Measurements from ENCODE around the gene EPO. TPM values are rescaled to one million over a fixed set of nuclear protein-coding genes. Genes with fewer than 3 reads are reported as not detected.
A peak's percentile ranks its signal among the peaks of the same experiment; 100 is the strongest.

Gene EPO
- total and polyA plus RNA-seq, 2 of the 8 experiments (the other 6 are each of a cell fraction or from before 2014, with no cell fraction given), result 0.42 to 0.95 TPM

GRCh38 chr7:100722480-100723212, 2.4 kb downstream of the EPO start:
- ChIA-PET POLR2A (ENCODE audit: partially characterized antibody) (interaction anchor here (1.5 to 3.1 kb wide), 6 partner anchors 12 to 153 kb away, joined by 3 to 12 read pairs (median 6); partner anchors contain the start of gene POP7), CTCF (ENCODE audit: partially characterized antibody) (interaction anchor here (0.6 to 16.4 kb wide), 12 partner anchors 10 to 459 kb away, joined by 3 to 197 read pairs (median 4); partner anchors contain the start of gene POP7)
- no peak for TF ChIP-seq CTCF (IDR thresholded peaks at IDR 0.05; ENCODE audit: control extremely low read depth in 1 of 3, insufficient read depth in 1 of 3, low read depth in 1 of 3, low read length in 3 of 3)
- no peak for TF ChIP-seq RNF2 (IDR thresholded peaks at IDR 0.05; ENCODE audit: borderline replicate concordance, low read depth, low read length, missing control alignments, poor library complexity, severe bottlenecking)
- no peak for TF ChIP-seq SIX5 (IDR thresholded peaks at IDR 0.05; ENCODE audit: low read depth, low read length)
- TF ChIP-seq USF2 (IDR thresholded peaks at IDR 0.05; ENCODE audit: low read length), result no peak
- no peak for TF ChIP-seq SIRT6 (IDR thresholded peaks at IDR 0.05; ENCODE audit: low read length)
- TF ChIP-seq GABPA (IDR thresholded peaks at IDR 0.05; ENCODE audit: borderline replicate concordance, insufficient read depth, low read length), result no peak
- no peak for TF ChIP-seq SP1 (IDR thresholded peaks at IDR 0.05; ENCODE audit: low read depth, low read length)

More at GRCh38 chr7:100722480-100723212, 2.4 kb downstream of the EPO start:
- Histone ChIP-seq H3K23me2 (ENCODE audit: low read depth, low read length) (peaks cover 8% of the 10 kb centered on the region; the same call in 1 of the 2 replicates), H3K18ac (ENCODE audit: extremely low read depth, low read length) (no peak overlapping the region), H3K23ac (ENCODE audit: insufficient read length) (no peak overlapping the region), H2BK20ac (ENCODE audit: low read length) (no peak overlapping the region), H3K36me3 (ENCODE audit: control insufficient read depth in 2 of 4, insufficient read depth in 4 of 4, low read length in 3 of 4) (no peaks in the 10 kb centered on the region), H3K56ac (replicated peaks; ENCODE audit: insufficient read length, low read depth, low read length) (no peak overlapping the region), H2BK120ac (replicated peaks; ENCODE audit: low read depth, low read length) (no peak overlapping the region), H4K5ac (ENCODE audit: insufficient read length, low read depth, low read length) (no peak overlapping the region), H2BK12ac (ENCODE audit: low read depth, low read length) (0 out of 2 replicates have a peak overlapping the region, but pooled peaks have one; percentile 39), H3K4me2 (ENCODE audit: insufficient read depth in 1 of 2, low read depth in 2 of 2, low read length in 2 of 2) (no peak overlapping the region), H3K27me3 (replicated peaks in 1 of 4; ENCODE audit: control insufficient read depth in 3 of 4, extremely low read depth in 1 of 4, insufficient read depth in 3 of 4, low read length in 3 of 4) (peaks cover 7 to 26% (median 26%) of the 10 kb centered on the region in 4 experiments), H3K79me2 (ENCODE audit: control insufficient read depth in 1 of 2, insufficient read depth in 2 of 2, low read length in 2 of 2) (no peaks in the 10 kb centered on the region), H2AFZ (ENCODE audit: low read length) (no peak overlapping the region), H2BK15ac (ENCODE audit: low read length) (0 out of 2 replicates have a peak overlapping the region, but pooled peaks have one; percentile 61), H3K4ac (replicated peaks; ENCODE audit: insufficient read length, low read depth, low read length) (no peak overlapping the region), H3K14ac (ENCODE audit: insufficient read length) (no peak overlapping the region), H2BK5ac (ENCODE audit: low read depth, low read length) (no peak overlapping the region), H4K8ac (ENCODE audit: extremely low read depth, insufficient read depth, low read length) (no peak overlapping the region), H3K79me1 (ENCODE audit: low read depth, low read length) (no peaks in the 10 kb centered on the region), H3K9ac (replicated peaks in 1 of 4; ENCODE audit: extremely low read depth in 1 of 4, low read depth in 3 of 4, low read length in 3 of 4) (no peak overlapping the region), H3K4me1 (replicated peaks in 1 of 4; ENCODE audit: control insufficient read depth in 3 of 4, insufficient read depth in 4 of 4, low read length in 3 of 4) (peaks cover 0 to 5% (median 2%) of the 10 kb centered on the region in 4 experiments; a peak in 5 of 7 replicates), H4K91ac (replicated peaks; ENCODE audit: insufficient read length, low read length) (no peak overlapping the region), H4K20me1 (replicated peaks in 1 of 2; ENCODE audit: control insufficient read depth in 1 of 2, insufficient read depth in 2 of 2, low read length in 2 of 2) (no peaks in the 10 kb centered on the region), H3K4me3 (ENCODE audit: extremely low read depth in 1 of 4, insufficient read depth in 2 of 4, low read depth in 3 of 4, low read length in 4 of 4) (no peak overlapping the region), H3K27ac (ENCODE audit: low read depth, low read length) (no peak overlapping the region), H2AK5ac (ENCODE audit: low read depth, low read length) (no peak overlapping the region), H3K9me3 (ENCODE audit: insufficient read depth in 2 of 2, low read depth in 1 of 2, low read length in 1 of 2) (no peaks in the 10 kb centered on the region)
- 82% methylated on average over 17 of the region's 17 CpGs; no CpG with 5 or more reads in 1 of the 2 experiments for WGBS, 2 experiments (ENCODE audit: extremely low coverage in 1 of 2, insufficient coverage in 1 of 2, insufficient read length in 1 of 2, insufficient replicate concordance in 2 of 2, low coverage in 1 of 2, low lambda C conversion rate in 2 of 2, missing lambda C conversion rate in 1 of 2)
- FAIRE-seq (no peak), DNase-seq (ENCODE audit: low read depth in 1 of 2, low spot score in 2 of 2) (no peak)

All from H1 (cell line).